HG03097 (cell line): ENCODE data around the gene HECTD4.
"Not testable (repeated sequence)": the region's sequence is repeated elsewhere in the genome, so short reads cannot be mapped to it uniquely, and the experiment has no call there.

ENCODE experiments used
- ATAC-seq: cut with Tn5 transposase; IDR thresholded peaks from one replicate; pipeline ENCODE4 v1.9.1; 2021; ENCODE audit not compliant: unreplicated experiment, low FRiP score

Gene HECTD4

DNA sequence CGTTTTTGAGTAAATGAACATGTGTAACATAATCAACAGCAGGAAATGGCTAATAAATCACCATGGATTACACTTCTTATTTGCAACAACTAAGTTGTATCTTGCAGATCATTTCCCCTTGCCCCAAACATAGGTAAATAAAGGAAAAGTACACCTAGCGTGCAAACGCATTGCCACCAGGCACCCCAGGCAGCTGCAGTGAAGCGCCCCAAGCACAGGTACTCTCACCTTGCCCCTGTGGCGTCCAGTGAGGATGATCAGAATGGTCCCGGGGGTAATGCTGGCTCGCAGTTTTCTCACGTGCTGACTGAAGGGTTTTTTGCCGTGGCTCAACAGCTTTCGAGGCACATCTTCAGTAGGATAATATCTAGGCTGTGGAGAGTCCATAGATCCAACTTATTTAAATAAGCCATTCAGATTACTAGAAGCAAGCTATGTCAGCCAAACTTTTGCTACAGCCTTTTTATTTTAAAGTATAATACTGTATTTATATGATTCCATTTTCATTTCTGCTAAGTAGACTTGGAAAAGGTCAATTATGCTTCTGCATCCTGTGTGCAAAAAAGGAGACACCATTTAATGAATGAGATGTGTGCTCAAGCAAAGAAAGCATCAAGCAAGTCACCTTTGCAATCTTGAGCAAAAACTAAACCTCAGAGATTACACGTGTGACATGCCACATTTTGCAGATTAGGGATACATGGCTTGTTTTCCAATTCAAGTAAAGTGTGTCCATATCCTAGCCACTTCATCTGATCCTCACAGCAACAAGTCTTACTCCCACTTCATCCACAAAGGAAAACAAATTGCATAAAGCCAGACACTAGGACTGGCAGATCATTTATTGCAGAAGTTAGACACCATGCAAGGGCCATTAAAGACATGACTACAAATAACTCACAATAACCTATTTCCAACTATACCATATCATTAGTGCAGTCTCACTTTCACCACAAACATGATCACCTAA lies 24.6 kb upstream of the HECTD4 start:
- ATAC-seq: no peak

DNA sequence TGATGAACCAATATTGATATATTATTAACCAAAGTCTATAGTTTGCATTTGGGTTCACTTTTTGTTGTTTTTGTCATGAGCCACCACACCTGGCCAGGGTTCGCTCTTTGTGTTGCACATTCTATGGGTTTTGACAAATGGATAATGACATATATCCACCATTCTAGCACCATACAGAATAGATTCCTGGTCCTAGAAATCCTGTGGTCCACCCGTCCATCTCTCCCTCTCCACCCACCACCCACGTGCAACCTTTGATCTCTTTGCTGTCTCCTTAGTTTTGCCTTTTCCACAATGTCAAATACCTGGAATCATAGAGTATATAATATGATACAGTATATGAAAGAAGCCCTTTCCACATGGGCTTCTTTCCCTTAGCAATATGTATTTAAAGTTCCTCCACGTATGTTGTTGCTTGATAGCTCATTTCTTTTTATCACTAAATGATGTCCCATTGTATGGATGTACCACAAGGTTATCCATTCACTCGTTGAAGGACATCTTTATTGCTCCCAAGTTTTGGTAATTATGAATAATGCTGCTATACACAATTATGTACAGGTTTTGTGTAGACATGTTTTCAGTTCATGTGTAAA lies 19.8 kb upstream of the HECTD4 start:
- no peak for ATAC-seq

DNA sequence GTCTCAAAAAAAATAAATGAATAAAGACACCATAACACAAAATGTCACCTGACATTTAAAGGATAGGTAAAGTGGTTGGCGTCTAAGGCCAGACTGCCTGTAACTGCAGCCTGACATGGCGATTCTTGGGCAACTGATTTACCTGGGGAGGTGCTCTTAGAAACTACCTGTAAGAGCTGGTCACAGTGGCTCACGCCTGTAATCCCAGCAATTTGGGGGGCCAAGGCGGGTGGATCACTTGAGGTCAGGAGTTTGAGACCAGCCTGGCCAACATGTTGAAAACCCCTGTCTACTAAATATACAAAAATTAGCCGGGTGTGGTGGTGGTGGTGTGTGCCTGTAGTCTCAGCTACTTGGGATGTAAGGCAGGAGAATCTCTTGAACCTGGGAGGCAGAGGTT lies 18.8 kb upstream of the HECTD4 start:
- no peak for ATAC-seq

DNA sequence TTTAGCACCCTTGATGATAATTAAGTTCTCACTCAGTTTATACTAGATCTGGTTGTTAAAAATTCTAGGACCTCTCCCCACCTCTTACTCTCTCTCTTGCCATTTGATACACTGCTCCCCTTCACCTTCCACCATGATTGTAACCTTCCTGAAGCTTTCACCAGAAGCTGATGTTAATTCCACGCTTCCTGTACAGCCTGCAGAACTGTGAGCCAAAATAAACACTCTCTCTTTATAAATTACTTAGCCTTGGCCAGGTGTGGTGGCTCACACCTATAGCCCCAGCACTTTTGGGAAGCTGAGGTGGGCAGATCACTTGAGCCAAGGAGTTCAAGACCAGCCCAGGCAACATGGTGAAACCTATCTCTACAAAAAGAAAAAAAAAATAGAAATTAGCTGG lies 11.1 kb upstream of the HECTD4 start:
- ATAC-seq: no peak

DNA sequence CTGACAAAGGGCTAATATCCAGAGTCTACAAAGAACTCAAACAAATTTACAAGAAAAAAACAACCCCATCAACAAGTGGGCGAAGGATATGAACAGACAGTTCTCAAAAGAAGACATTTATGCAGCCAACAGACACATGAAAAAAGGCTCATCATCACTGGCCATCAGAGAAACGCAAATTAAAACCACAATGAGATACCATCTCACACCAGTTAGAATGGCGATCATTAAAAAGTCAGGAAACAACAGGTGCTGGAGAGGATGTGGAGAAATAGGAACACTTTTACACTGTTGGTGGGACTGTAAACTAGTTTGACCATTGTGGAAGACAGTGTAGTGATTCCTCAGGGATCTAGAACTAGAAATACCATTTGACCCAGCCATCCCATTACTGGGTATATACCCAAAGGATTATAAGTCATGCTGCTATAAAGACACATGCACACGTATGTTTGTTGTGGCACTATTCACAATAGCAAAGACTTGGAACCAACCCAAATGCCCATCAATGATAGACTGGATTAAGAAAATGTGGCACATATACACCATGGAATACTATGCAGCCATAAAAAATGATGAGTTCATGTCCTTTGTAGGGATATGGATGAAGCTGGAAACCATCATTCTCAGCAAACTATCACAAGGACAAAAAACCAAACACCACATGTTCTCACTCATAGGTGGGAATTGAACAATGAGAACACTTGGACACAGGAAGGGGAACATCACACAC lies 7.9 kb upstream of the HECTD4 start:
- ATAC-seq: not testable (repeated sequence)

DNA sequence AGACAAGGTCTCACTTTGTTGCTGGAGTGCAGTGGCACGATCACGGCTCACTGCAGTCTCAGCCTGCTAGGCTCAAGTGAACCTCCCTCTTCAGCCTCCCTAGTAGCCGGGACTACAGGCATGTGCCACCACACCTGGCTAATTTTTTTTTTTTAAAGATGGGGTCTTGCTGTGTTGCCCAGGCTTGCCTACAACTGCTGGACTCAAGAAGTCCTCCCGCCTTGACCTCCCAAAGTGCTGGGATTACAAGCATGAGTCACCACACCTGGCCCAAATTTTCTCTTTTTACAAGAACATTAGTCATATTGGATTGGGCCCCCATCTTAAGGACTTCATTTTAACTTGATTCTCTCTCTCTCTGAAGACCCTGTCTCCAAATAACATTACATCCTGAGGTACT lies 7.0 kb upstream of the HECTD4 start:
- ATAC-seq: no peak

DNA sequence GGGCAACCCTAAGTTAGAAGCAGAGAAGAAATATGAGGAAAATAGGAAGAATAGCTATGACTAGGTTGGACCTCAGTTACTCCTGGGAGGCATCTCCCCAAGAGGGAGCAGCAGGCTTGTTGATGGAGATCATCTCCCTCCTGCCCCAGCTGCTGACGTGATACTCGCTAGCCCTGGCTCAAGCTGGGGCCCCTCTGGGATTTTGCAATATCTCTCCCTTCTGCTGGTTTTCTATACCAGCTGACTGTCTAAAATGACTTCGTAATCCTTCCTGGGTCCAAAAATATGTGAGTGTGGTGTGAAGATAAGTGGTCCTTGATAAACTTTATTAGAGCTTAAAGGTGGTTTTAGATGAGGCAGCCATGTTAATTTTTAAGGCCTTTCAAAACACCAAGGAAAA lies 4.5 kb upstream of the HECTD4 start:
- ATAC-seq: no peak

DNA sequence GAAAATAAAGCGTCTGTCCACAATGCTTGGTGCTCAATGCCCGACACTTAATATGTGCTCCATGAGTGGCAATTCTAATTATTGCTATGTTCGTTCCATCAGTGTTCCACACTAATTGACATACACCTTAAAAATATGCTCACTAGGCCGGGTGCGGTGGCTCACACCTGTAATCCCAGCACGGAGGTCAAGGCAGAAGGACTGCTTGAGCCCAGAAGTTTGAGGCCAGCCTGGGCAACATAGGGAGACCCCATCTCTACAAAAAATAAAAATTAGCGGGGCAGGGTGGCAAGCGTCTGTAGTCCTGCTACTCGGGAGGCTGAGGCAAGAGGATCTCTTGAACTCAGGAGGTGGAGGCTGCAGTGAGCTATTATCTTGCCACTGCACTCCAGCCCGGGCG lies 635 bp upstream of the HECTD4 start:
- no peak for ATAC-seq

DNA sequence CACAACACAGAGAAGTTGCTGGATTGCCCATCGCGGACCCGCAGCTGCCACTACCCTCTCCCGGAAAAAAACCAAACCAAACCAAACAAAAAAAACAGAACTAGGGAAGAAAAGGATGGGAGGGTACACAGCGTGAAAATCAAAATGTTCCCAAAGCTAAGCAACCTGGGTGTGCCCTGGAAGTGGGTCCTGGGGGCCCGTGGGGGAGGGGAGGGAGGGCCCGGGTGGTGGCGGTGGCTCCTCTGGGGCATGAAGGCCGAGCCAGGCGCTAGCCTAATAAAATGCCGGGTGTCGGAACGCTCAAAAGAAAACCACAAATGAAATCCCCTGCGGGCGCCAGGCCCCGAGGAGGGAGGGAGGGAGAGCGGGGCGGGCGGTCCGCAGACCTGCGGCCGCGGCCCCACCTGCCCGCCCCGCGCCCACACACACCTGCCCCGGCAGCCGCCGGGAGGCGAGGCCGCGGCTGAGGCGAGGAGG lies 787 bp downstream of the HECTD4 start:
- peak; percentile 45 for ATAC-seq

DNA sequence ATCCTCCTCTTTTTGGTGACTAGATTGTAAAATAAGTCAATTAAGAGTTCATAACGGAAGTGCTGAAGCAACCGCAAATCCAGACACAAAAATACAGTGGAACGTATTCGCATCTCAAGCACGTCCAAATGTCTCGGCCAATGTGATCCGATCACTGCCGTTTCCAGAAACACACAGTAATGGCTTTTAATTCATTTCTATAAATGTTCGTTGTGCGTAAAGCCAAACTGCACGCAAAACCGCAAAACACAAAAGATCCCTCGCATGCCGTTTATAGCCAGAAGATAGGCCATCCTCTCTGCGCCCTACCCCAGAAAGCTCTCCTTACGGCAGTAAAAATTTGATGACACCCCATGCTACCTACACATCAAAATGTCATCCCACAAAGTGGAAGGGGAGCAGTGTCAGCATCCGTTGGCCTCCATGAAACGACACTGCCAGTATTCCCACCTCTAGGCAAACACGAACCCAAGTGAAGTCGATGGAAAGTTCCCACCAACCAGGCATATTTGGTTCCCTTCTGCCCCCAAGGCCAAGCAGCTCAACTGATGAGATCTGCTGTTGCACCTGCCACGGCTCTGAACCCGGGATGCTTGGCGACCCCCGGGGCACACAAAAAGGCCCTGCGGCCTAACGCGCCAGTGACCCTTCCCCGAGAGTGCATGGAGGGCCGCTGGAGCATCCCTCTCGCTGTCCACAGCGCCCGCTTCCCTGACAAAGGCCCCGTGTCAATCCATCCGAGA lies 1.4 kb downstream of the HECTD4 start:
- no peak for ATAC-seq

DNA sequence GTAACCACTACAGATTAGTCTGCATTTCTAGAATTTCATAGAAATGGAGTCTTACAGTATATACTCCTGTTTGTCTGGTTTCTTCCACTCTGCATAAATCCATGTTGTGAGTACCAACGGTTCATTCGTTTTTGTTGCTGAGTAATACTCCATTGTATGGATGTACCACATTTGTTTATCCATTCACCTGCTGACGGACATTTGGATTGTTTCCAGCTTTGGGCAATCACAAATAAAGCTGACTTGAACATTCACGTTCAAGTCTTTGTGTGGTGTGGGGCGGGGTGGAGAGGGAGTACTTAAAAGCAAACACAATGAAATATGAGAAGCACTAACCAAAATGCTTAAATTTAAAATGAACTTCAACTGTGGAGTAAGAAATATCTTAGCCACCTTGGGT lies 7.1 kb downstream of the HECTD4 start:
- ATAC-seq: no peak

DNA sequence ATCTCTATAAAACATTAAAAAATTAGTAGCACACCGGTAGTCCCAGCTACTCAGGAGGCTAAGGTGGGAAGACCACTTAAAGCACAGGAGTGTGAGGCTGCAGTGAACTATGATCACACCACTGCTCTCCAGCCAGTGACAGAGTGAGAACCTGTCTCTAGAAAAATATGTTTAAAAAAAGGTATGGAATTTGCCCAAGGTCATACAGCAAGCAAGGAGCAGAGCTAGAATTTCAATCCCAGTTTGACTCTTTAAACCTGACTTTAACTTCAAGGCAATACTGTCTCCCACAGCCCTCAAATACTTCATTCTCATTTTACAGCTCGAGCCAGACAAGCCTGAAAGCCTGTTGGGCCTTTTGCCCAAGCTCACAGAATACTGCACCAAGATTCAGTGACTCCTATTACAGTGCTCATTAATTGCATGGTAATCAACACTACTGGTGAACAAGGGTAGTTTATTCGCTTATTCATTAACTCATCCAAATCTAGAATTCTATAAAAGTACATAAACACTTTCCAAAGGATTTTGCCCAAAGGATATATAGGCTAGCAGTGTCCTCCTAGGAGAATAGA lies 8.0 kb downstream of the HECTD4 start:
- ATAC-seq: no peak

DNA sequence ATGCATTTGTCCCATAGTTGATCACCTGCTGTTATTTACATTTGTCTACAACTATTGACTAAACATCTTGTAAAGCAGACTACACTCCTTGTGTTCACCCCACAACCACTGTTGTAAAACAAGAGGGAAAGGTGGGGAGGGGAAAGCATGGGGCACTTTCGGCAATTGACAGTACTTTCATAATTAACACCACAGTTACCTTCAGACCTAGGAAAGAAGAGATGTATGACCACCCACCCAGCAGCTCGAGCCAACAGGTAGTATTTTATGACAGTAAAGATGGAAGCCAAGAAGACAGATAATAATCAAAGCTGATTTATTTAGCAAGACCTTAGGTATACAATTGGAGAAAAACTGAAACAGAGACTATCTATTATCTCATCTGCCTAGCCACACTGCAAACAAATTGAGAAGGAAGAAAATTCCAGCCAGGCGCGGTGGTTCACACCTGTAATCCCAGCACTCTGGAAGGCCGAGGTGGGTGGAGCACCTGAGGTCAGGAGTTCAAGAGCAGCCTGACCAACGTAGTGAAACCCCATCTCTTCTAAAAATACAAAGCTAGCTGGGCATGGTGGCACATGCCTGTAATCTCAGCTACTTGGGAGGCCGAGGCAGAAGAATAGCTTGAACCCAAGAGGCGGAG lies 11.2 kb downstream of the HECTD4 start:
- ATAC-seq: no peak

DNA sequence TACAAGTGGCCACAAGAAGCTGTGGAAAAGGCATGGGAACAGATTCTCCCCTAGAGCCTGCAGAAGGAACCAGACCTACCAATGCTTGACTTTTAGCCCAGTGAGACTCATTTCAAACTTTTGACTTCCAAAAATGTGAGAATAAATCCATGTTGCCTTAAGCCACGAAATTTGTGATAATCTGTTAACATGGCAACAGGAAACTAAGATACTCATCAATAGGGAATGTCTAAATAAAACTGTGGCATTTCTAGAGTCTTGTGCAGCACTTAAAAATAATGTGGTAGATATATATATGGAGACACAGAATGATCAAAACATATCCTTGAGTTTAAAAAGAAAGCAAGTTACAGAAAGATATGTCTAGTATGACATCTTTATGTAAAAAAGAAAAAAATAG lies 12.0 kb downstream of the HECTD4 start:
- ATAC-seq: no peak

DNA sequence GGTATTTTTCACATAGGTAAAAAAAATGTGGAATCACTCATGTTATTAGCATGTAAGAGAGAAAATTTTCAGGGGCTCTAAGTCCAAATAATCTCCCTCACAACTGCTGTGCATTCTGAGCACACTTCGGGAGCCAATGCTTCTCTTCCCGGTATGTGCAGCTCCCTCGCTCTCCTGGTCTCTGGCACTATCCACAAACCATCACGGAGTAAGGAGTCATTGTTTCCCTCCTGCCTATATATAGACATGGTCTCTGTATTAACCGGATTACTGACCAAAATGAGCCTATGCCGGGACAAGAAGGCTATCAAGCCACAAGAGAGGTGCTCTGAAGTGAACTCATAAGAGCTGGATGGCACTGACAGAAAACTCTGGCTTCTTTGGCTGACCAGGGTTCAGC lies 13.4 kb downstream of the HECTD4 start:
- ATAC-seq: no peak

DNA sequence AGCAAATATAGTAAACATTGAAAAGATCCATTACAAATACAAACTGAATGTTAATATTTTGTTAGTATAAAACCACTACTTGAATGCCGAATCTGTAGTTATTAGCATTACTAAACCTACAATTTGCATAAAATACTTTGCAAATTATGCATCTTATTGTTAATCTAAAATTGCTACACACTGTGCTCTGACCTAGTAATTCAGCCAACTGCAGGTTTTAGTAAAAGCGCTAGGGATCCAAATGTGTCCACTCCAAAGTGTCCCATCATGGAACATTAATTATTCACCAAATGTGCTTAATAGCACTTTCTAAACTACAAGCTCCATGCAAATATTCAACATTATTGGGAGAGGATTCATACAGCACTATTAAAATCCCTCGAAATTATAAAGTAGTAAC lies 14.3 kb downstream of the HECTD4 start:
- no peak for ATAC-seq

DNA sequence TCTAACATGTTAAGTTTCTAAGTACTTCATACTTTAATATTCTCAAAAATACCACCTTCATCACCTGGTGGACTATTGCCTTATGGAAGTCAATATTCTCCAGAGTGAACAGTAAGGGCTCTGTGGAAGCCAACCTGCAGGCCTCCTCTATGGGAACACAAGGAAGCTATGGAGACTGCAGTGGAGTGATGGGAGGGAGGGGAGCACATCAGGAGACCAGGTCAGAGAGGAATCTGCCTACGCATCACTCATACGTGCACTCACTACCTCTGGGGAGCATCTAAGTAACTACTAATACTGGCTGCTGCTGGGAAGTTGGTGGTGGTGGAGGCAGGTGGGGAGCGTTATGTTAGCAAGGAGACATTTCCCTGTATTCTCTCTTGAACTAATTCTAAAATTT lies 19.9 kb downstream of the HECTD4 start:
- no peak for ATAC-seq

DNA sequence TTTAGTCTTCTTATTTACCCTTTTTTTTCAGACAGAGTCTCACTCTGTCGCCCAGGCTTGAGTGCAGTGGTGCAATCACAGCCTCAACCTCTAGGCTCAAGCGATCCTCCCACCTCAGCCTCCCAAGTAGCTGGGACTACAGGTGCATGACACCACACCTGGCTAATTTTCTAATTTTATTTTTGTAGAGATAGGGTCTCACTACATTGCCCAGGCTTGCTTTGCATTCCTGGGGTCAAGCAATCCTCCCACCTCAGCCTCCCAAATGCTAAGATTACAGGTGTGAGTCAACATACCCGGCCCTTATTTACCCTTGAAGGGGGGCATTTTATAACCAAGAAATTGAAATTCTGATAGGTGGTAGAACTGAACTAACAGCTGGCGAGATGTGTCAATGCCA lies 21.0 kb downstream of the HECTD4 start:
- ATAC-seq: no peak

DNA sequence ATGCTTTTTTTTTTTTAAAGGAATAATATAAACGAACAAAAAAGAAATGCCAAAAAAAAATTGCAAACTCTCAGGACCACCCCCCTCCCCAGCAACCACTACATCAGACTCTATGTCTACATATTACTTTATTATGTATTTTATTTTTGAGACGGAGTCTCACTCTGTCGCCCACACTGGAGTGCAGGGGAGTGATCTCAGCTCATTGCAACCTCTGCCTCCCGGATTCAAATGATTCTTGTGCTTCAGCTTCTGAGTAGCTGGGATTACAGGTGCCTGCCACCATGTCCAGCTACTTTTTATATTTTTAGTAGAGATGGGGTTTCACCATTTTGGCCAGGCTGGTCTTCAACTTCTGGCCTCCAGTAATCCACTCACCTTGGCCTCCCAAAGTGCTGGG lies 22.9 kb downstream of the HECTD4 start:
- ATAC-seq: no peak

DNA sequence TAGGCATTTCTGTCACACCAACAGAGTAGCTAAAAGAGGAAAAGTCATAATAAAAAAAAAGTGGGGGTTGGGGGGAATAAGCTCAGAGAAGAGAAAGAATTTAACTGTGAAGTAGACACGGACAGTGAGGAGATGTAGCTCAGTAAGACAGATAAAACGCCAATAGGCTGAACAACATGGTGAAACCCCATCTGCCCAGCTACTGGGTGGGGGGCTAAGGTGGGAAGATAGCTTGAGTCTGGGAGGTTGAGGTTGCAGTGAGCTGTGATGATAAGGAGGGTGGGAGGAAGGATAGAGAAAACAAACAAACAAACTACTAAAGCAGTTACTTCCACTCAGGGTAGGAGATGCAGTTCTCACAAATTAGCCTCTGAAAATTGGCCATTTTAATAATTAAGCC lies 25.0 kb downstream of the HECTD4 start:
- no peak for ATAC-seq
